HEK293T (cell line): Measurements from ENCODE around the gene LSP1.

Experiments
- CTCF ChIA-PET: fragments of 350-600 bp; formaldehyde crosslinking; extraction: SDS; loops from one replicate; lab custom pipeline; 2021; ENCODE audit warnings: antibody characterized with exemption, inconsistent platforms; lab: Yijun Ruan, JAX
- POLR2A ChIA-PET: fragments of 350-600 bp; formaldehyde crosslinking; extraction: SDS; loops from one replicate; lab custom pipeline; 2020; ENCODE audit warnings: antibody characterized with exemption, inconsistent platforms; lab: Yijun Ruan, JAX
- DNase-seq: peaks from one replicate; pipeline ENCODE4 v3.0.0; 2012; ENCODE audit warnings: mixed read lengths; ENCODE audit errors: extremely low spot score
- ARNT ChIP-seq: fragments of 450-650 bp; IDR thresholded peaks from 2 replicates; pipeline ENCODE4 v1.6.1; 2017; ENCODE audit warnings: mild to moderate bottlenecking
- BHLHE40 ChIP-seq: fragments of 450-650 bp; IDR thresholded peaks from 2 replicates; pipeline ENCODE4 v1.6.1; 2016; ENCODE audit warnings: mild to moderate bottlenecking, moderate library complexity, borderline replicate concordance
- CTBP1 ChIP-seq: fragments of 450-650 bp; IDR thresholded peaks from 2 replicates; pipeline ENCODE4 v1.6.1; 2016; ENCODE audit warnings: borderline replicate concordance
- ELF4 ChIP-seq: fragments of 450-650 bp; IDR thresholded peaks from 2 replicates; pipeline ENCODE4 v1.6.1; 2017; ENCODE audit warnings: antibody characterized with exemption
- FOXA1 ChIP-seq: fragments of 450-650 bp; IDR thresholded peaks from 2 replicates; pipeline ENCODE4 v1.6.1; 2016; ENCODE audit warnings: mild to moderate bottlenecking
- FOXK2 ChIP-seq: fragments of 450-650 bp; IDR thresholded peaks from 2 replicates; pipeline ENCODE4 v1.6.1; 2016; ENCODE audit warnings: mild to moderate bottlenecking
- FOXM1 ChIP-seq: fragments of 450-650 bp; IDR thresholded peaks from 2 replicates; pipeline ENCODE4 v1.6.1; 2017; ENCODE audit warnings: mild to moderate bottlenecking, borderline replicate concordance
- HDGF ChIP-seq: fragments of 450-650 bp; IDR thresholded peaks from 2 replicates; pipeline ENCODE4 v1.6.1; 2017; ENCODE audit warnings: antibody characterized with exemption, borderline replicate concordance
- L3MBTL2 ChIP-seq: fragments of 450-650 bp; conservative IDR thresholded peaks from 2 replicates; pipeline ENCODE4 v1.6.1; 2016; ENCODE audit warnings: mild to moderate bottlenecking
- LEF1 ChIP-seq: fragments of 450-650 bp; IDR thresholded peaks from 2 replicates; pipeline ENCODE4 v1.6.1; 2017; ENCODE audit warnings: mild to moderate bottlenecking, borderline replicate concordance
- NFRKB ChIP-seq: fragments of 450-650 bp; IDR thresholded peaks from 2 replicates; pipeline ENCODE4 v1.6.1; 2016; ENCODE audit warnings: mild to moderate bottlenecking, moderate library complexity
- SP1 ChIP-seq: fragments of 450-650 bp; IDR thresholded peaks from 2 replicates; pipeline ENCODE4 v1.6.1; 2017
- SUZ12 ChIP-seq: fragments of 450-650 bp; IDR thresholded peaks from 2 replicates; pipeline ENCODE4 v1.6.1; 2016; ENCODE audit warnings: mild to moderate bottlenecking
- TARDBP ChIP-seq: fragments of 450-650 bp; IDR thresholded peaks from 2 replicates; pipeline ENCODE4 v1.6.1; 2016
- ZNF384 ChIP-seq: fragments of 450-650 bp; IDR thresholded peaks from 2 replicates; pipeline ENCODE4 v1.6.1; 2016
- TF ChIP-seq, protein P1 (sequence below): fragments of 450-650 bp; IDR thresholded peaks from 2 replicates; pipeline ENCODE4 v1.6.1; 2016

LSP1 gene

DNA sequence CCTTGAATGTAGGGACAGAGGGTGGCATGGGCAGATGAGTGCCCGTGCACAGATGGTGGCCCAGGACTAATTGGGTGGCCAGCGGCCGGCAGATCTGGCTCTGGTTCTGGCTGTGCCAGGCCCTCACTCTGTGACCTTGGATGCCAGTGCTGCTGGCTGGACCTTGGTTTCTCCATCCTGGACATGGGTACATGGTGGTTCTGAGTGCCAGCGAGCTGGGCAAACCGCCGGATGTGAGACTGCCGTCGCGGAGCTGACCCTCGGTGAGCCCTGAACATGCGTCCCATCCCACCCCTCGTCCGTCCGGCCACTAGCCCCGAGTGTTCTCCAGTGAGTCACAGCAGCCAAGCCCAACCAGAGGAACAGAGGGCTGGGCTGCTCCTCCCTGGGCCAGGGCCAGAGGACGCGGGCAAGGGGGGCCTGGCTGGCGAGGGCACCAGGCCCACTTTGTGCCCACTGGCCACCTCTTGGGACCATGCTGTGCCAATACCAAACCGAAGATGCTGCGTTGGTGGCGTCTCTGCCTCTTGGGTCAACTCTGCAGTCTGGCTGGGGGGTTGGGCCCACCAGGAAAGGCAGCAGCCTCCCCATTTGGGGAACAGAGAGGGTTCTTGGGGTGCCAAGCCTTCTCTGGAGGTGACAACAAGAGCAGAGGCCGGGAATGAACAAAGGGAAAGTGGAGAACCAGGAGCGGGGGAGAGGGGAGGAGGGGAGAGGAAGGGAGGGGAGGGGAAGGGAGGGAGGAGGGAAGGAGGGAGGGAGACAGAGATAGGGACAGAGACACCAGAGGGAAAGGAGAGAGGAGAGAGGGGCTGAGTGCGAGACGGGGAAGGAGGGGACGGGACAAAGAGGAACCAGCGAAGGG, 10.7 kb downstream of the LSP1 start:
- POLR2A ChIA-PET, result no interaction called here
- DNase-seq, result peak; percentile 78
- TF ChIP-seq SUZ12 (no peak), BHLHE40 (no peak), FOXM1 (no peak), L3MBTL2 (peak; percentile 69)
- CTCF ChIA-PET, result interaction anchor here (1.3 kb wide), 1 partner anchor 13 kb away, joined by 7 read pairs; no protein-coding TSS in a partner anchor

DNA sequence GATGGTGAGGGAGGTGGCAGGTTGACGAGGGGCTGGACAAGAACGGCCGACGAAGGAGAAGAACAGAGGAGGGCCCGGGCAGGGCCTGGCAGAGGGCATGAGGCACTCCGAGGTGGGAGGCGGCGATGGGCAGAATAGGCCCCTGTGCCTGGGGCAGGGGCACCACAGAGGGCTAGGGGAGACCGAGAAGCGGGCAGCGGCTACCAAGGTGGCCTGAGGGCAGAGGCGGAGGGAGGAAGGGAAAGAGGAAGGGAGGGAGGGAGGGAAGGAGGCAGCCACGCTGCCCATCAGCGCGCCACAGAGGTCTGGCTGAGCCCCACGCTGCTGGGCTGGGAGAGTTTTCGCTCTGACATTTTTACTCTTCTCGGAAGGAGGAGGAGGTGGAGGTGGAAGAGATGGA, 11.3 kb downstream of the LSP1 start:
- no peak for DNase-seq

DNA sequence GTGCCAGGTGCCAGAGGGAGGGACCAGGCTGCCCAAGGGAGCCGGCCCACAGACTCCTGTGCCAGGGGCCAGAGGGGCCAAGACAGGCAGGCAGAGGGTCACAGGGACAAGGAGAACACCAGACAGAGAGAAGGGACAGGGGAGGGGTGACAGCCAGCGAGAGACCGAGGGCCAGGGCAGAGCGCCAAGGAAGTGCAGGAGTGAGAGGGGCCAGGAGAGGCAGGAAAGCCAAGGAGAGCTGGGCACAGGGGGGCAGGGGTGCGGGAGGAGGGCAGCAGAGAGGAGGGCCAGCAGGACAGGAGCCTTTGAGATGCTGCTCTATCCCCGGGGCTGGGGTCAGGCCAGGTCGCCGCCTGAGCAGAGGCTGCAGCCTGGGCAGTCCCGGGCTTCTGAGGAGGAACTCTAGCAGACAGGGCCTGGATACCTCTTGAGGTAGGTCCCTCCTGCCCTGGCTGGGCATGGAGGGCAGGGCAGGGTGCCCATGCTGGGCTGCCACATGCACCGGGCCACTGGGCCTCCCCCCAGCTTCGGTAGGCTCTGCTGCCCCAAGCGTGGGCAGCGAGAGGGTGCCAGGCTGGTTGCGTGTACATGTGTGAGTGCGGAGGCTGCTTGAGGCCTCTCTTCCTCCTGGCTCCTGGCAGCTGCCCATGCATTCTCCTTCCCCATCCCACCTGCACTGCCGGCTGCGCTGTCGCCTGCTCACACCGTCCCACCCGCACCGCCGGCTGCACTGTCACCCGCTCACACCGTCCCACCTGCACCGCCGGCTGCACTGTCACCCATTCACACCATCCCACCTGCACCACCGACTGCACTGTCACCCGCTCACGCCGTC, 12.2 kb downstream of the LSP1 start:
- DNase-seq, result no peak
- CTCF ChIA-PET, result no interaction called here

More for the DNA sequence above, 11.3 kb downstream of the LSP1 start:
- ChIA-PET CTCF (no interaction called here), POLR2A (no interaction called here)
- TF ChIP-seq, protein P1, sequence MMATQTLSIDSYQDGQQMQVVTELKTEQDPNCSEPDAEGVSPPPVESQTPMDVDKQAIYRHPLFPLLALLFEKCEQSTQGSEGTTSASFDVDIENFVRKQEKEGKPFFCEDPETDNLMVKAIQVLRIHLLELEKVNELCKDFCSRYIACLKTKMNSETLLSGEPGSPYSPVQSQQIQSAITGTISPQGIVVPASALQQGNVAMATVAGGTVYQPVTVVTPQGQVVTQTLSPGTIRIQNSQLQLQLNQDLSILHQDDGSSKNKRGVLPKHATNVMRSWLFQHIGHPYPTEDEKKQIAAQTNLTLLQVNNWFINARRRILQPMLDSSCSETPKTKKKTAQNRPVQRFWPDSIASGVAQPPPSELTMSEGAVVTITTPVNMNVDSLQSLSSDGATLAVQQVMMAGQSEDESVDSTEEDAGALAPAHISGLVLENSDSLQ, result no peak

DNA sequence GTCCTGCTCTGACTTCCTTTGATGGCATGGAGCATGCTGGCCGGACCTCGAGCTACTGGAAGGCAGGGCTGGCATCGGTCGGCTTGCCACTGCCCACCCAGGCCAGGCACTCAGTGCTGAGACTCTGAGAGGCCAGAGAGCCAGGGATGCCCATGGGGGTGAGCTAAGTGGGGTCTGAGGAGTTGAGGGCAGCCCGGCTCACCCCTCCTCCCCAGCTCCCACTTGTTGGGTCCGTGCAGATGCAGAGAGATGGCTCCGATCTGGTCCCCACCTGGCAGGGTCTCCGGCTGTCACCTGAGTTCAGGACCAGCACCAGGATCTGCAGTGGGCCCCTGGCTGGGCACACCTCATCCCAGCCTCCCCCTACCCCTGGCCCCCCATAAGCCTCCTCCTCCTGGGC, 13.3 kb downstream of the LSP1 start:
- POLR2A ChIA-PET, result no interaction called here
- CTCF ChIA-PET, result interaction anchor here (0.9 kb wide), 1 partner anchor 15 kb away, joined by 4 read pairs; no protein-coding TSS in a partner anchor
- no peak for TF ChIP-seq NFRKB
- no peak for TF ChIP-seq SUZ12
- TF ChIP-seq L3MBTL2, result no peak
- TF ChIP-seq BHLHE40, result no peak
- TF ChIP-seq, protein P1, result no peak
- TF ChIP-seq TARDBP, result no peak
- no peak for TF ChIP-seq ZNF384
- TF ChIP-seq LEF1, result no peak
- no peak for TF ChIP-seq HDGF
- no peak for TF ChIP-seq FOXK2
- TF ChIP-seq FOXA1, result no peak
- no peak for TF ChIP-seq ARNT
- TF ChIP-seq FOXM1, result no peak
- no peak for TF ChIP-seq ELF4
- TF ChIP-seq CTBP1, result no peak
- TF ChIP-seq SP1, result no peak
- no peak for DNase-seq

More for the DNA sequence above, 12.2 kb downstream of the LSP1 start:
- POLR2A ChIA-PET, result no interaction called here
- TF ChIP-seq LEF1, result no peak
- TF ChIP-seq HDGF, result no peak

DNA sequence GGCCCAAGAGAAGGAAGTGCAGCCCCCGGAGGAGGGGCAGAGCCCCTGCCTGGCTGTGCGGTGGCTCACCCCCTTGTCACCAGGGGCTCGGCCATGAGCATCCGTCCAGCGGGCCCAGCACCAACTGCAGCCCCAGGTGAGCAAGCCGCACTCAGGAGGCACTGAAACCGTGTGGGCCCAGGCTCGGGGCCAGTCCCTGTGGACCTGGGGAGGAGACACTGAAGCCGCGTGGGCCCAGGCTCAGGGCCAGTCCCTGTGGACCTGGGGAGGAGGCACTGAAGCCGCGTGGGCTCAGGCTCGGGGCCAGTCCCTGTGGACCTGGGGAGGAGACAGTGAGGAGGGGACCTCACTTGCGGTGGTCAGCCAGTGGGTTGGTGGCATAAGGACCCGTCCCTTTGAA, 13.9 kb downstream of the LSP1 start:
- no peak for DNase-seq
- CTCF ChIA-PET, result interaction anchor here (0.9 kb wide), 1 partner anchor 15 kb away, joined by 4 read pairs; no protein-coding TSS in a partner anchor
- POLR2A ChIA-PET, result no interaction called here

DNA sequence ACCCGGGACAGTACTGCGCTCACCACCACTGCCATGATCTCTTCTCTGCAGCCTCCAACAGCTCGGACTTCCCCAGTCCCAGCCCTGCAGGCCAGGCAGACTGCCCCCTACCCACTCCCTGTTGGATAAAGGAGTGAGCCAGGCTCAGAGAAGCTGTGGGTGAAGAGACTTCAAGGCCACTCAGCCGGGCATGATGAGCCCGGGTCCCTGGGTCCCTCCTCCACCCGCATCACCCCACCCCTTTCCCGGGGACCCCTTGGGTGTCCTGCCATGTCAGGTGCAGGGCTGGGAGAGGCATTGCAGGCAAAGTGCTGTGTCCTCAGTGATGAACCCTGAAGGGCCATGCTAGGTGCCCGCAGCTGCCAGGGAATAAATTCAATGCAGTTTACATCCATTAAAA, 14.5 kb downstream of the LSP1 start:
- DNase-seq, result no peak
- ChIA-PET CTCF (no interaction called here), POLR2A (no interaction called here)
- TF ChIP-seq HDGF (no peak), L3MBTL2 (no peak), SUZ12 (no peak), BHLHE40 (no peak), CTBP1 (no peak), NFRKB (no peak), ARNT (no peak), TARDBP (no peak), FOXA1 (no peak), LEF1 (no peak), ZNF384 (no peak), FOXK2 (no peak), ELF4 (no peak), FOXM1 (no peak), SP1 (no peak)
- TF ChIP-seq, protein P1, result no peak

More for the DNA sequence above, 13.9 kb downstream of the LSP1 start:
- TF ChIP-seq ARNT, result no peak
- no peak for TF ChIP-seq FOXM1
- TF ChIP-seq NFRKB, result no peak
- TF ChIP-seq CTBP1, result no peak
- no peak for TF ChIP-seq L3MBTL2
- TF ChIP-seq, protein P1, result no peak
- no peak for TF ChIP-seq ZNF384
- TF ChIP-seq FOXK2, result no peak
- no peak for TF ChIP-seq ELF4
- no peak for TF ChIP-seq TARDBP
- no peak for TF ChIP-seq SUZ12
- TF ChIP-seq BHLHE40, result no peak
- no peak for TF ChIP-seq LEF1
- TF ChIP-seq FOXA1, result no peak
- TF ChIP-seq HDGF, result no peak
